ENCODE data around the gene MSH3.

Gene MSH3

DNA sequence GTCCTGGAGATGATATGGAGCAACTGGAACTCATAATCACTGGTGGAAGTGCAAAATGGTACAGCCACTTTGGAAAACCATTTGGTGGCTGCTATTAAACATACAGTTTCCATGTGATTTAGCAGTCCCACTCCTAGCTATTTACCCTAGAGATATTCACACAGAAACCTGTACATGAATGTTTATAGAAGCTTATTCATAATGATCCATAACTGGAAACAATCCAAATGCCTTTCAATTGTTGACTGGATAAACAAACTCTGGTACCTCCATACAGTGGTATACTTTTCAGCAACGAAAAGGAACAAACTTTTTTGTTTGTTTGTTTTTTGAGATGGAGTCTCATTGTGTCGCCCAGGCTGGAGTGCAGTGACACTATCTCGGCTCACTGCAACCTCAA lies 258.0 kb downstream of the MSH3 start:
- no peak for DNase-seq (ENCODE audit: low spot score)

DNA sequence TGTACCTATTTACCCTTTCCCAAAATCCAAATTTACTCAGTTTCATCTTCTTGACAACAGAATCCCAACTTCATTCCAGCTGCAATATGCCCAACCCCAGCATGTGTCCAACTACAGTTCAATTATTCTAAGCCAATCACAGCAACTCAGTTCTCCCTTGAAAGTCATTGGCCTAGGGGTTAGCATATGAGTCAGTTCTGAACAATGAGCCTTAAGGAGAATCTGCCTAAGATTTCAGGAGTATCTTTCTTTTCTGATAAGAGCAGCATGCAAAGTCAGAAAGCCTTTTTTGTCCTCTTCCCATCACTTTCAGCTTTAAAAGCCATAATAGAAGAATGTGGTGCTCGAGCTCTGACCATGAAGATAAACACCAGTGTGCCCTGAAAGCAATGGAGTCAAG lies 261.3 kb downstream of the MSH3 start:
- DNase-seq (ENCODE audit: low spot score) = no peak

DNA sequence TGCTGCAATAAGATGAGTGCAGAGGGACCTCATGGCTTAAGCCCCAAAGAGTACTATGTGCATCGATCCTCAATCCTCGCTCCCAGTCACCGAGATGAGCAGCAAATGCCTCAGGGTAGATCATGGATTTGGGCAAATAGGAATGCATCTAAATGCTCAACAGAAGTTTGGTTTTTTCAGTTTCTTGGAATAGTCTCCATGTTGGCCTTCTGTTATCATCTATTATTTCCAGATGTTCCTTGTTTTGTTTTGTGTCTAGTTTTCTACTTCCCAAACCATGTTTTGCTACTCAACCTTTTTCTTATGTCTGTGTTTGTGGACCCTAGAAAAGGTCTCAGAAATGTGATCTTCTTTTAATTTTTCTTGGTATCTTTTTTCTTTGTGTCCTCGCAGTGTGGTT lies 262.2 kb downstream of the MSH3 start:
- DNase-seq (ENCODE audit: low spot score) = no peak

DNA sequence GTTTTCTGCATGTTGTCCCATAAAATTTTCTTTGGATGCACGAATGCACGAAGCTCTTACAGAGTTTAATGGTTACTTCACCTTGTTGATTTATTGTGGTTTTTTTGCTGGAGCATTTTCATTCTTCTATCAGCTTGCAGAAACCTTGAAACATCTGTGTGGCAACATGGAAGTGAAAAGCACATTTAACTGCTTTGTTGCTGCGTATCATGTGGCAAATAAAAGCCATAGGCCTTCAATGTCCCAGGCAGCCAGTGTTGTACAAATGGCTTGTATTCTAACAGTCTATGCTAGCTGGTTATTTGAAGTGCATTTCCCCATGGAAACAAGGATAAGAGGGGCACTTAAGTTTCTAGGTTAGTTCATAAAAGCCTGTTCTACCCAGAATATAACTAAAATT lies 263.2 kb downstream of the MSH3 start:
- no peak for DNase-seq (ENCODE audit: low spot score)

DNA sequence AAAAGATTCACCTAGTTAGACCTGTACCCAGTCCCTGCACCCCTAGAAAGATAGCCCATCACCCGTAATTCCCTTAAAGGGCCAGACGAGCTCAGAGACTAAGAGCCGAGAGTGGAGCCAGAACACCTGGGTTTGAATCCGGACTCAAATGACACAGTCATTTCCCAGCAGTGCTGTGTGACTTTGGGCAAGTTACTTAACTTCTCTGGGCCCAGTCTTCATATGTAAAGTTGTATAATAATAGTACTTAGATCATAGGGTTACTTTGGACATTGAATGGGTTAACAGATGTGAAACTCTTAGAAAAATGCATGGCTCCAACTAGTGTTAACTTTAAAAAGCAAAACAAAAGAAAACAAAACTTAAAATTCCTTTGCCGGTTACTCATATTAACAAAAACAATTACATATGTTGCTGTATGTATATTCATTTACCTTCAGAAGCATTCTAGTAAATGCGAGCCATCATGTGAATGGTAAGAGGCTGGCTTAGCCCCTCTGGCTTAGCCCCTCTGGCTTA lies 265.3 kb downstream of the MSH3 start:
- DNase-seq (ENCODE audit: low spot score) = no peak

DNA sequence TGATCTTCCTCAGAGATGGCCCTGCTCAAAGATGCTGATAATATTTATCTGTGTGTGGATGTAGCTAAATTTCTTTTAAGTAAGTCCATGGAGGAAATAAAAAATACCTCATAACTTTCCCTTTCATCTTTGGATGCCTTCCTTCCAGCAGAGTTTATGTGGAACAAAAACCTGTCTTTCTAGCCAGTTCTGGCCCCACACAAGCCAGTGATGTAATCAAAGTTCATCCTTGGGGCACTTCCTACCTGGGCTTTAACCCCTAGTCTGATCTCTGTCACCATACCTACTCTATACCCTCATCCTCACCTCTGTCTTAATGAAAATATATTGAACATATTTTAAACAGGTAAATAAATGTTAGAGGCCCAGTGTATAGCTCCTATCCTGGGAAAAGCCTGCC lies 265.9 kb downstream of the MSH3 start:
- DNase-seq (ENCODE audit: low spot score) = no peak

DNA sequence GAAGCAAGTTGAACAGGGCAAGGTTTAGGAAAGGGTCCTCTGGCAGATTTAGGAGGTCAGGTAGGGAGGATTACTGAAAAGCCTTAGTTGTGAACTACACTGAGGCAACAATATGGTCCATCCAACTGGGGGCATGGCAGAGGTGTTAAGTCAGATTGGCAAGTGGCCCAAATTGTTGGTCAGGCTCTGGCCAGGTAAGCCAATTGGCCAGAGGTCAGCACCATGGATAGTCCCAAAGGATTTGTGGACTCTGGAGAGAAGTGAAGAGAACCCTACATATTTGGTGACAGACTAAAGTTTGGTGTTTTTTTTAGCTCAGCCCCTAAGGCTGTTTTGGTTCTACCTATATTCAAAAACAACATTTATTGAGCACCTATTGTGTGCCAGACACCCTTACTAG lies 266.6 kb downstream of the MSH3 start:
- no peak for DNase-seq (ENCODE audit: low spot score)

DNA sequence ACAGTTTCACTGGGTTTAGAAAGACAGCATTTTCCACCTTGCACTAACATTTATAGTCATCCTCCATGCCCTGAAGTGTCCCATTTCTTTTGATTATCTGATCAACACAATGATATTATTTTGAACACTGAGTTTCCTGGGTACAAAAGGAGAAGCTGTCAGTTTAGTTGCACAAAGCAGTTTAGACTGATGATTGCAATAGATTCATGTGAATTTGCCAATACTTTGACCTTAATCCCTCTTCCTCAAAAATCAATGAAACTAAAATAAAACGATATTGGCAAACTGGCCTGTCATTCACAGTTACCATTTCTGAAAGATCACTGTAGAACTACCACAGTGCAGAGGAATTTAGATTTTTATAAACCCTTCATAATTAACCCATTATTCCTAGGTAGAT lies 271.5 kb downstream of the MSH3 start:
- no peak for DNase-seq (ENCODE audit: low spot score)
